IMR-90 (cell line): ENCODE measurements around the gene SLFN12L. TPM values are rescaled to one million over a fixed set of nuclear protein-coding genes. Genes with fewer than 3 reads are reported as not detected.

Source experiments
- ATAC-seq: fragments of 200-7000 bp; cut with Tn5 transposase; 2 replicates; pipeline ENCODE4 v1.9.1; 2020; ENCODE audit warnings: low read depth, mild to moderate bottlenecking, moderate library complexity
- BruUV-seq: library from RNA; stranded (reverse); fragments of 400-500 nt; replicated peaks from 2 replicates; lab custom pipeline; 2021; lab: Mats Ljungman, UMichigan
- CTCF ChIA-PET: fragments of 300-600 bp; formaldehyde crosslinking; extraction: SDS; loops from one replicate; lab custom pipeline; 2021; ENCODE audit warnings: antibody characterized with exemption; lab: Yijun Ruan, JAX
- POLR2A ChIA-PET: fragments of 300-600 bp; sonication (Branson Sonifier 250); formaldehyde crosslinking; loops from one replicate; lab custom pipeline; 2022; ENCODE audit warnings: antibody characterized with exemption; ENCODE audit not compliant: unreplicated experiment; lab: Charles Lee
- DNase-seq: peaks from one replicate; pipeline ENCODE4 v3.0.0; 2013
- H2AFZ ChIP-seq: replicated peaks from 2 replicates; pipeline ENCODE3; 2013; ENCODE audit warnings: low read length, mild to moderate bottlenecking; ENCODE audit not compliant: poor library complexity
- H2AK5ac ChIP-seq: 2 replicates; pipeline ENCODE4 v1.6.1; 2013; ENCODE audit warnings: low read depth, low read length, inconsistent platforms
- H2AK9ac ChIP-seq: replicated peaks from 2 replicates; pipeline ENCODE3; 2013; ENCODE audit warnings: mild to moderate bottlenecking, low read depth, low read length, moderate library complexity; ENCODE audit not compliant: poor library complexity
- H2BK120ac ChIP-seq: 2 replicates; pipeline ENCODE4 v1.6.1; 2013; ENCODE audit warnings: low read depth, low read length, inconsistent platforms
- H2BK15ac ChIP-seq: 3 replicates; pipeline ENCODE4 v1.6.1; 2013; ENCODE audit warnings: low read depth, low read length, inconsistent platforms
- H2BK20ac ChIP-seq: 2 replicates; pipeline ENCODE4 v1.6.1; 2013; ENCODE audit warnings: low read depth, mild to moderate bottlenecking, inconsistent platforms, low read length, moderate library complexity
- H2BK5ac ChIP-seq: 2 replicates; pipeline ENCODE4 v1.6.1; 2013; ENCODE audit warnings: mild to moderate bottlenecking, low read depth, low read length, inconsistent platforms; ENCODE audit not compliant: poor library complexity, severe bottlenecking
- H3K14ac ChIP-seq: replicated peaks from 2 replicates; pipeline ENCODE4 v1.6.1; 2013; ENCODE audit warnings: low read depth, low read length, inconsistent platforms
- H3K18ac ChIP-seq: 2 replicates; pipeline ENCODE4 v1.6.1; 2013; ENCODE audit warnings: low read depth, low read length, control low read depth
- H3K23ac ChIP-seq: 2 replicates; pipeline ENCODE4 v1.6.1; 2013; ENCODE audit warnings: low read depth, low read length, inconsistent platforms
- H3K27ac ChIP-seq: 2 replicates; pipeline ENCODE4 v1.5.1; 2013; ENCODE audit warnings: mild to moderate bottlenecking, control low read depth, low read length; ENCODE audit not compliant: insufficient read depth
- H3K27me3 ChIP-seq: 2 replicates; pipeline ENCODE4 v1.6.1; 2013; ENCODE audit warnings: low read length; ENCODE audit not compliant: control insufficient read depth, insufficient read depth
- H3K36me3 ChIP-seq: 2 replicates; pipeline ENCODE4 v1.6.1; 2013; ENCODE audit warnings: low read length, mixed read lengths; ENCODE audit not compliant: control insufficient read depth, insufficient read depth
- H3K4ac ChIP-seq: 2 replicates; pipeline ENCODE4 v1.6.1; 2013; ENCODE audit warnings: low read depth, low read length, inconsistent platforms
- H3K4me1 ChIP-seq: 2 replicates; pipeline ENCODE4 v1.6.1; 2013; ENCODE audit warnings: low read length, mixed read lengths; ENCODE audit not compliant: control insufficient read depth, insufficient read depth
- H3K4me2 ChIP-seq: 2 replicates; pipeline ENCODE4 v1.6.1; 2013; ENCODE audit warnings: low read depth, mild to moderate bottlenecking, control low read depth, low read length, moderate library complexity
- H3K4me3 ChIP-seq: 2 replicates; pipeline ENCODE4 v1.5.1; 2013; ENCODE audit warnings: low read depth, mild to moderate bottlenecking, control low read depth, low read length, moderate library complexity; ENCODE audit not compliant: insufficient read depth
- H3K56ac ChIP-seq: 2 replicates; pipeline ENCODE4 v1.6.1; 2013; ENCODE audit warnings: low read length, inconsistent platforms; ENCODE audit not compliant: insufficient read depth; ENCODE audit errors: extremely low read depth
- H3K79me1 ChIP-seq, 2 experiments: 2 replicates each; pipeline ENCODE4 v1.6.1; 2013; ENCODE audit warnings: low read length in 2 of 2, inconsistent platforms in 1 of 2, low read depth in 1 of 2
- H3K9ac ChIP-seq: 2 replicates; pipeline ENCODE4 v1.6.1; 2013; ENCODE audit warnings: low read depth, low read length, control low read depth
- H3K9me1 ChIP-seq: 2 replicates; pipeline ENCODE4 v1.6.1; 2013; ENCODE audit warnings: low read length, inconsistent platforms; ENCODE audit not compliant: insufficient read depth
- H3K9me3 ChIP-seq: 2 replicates; pipeline ENCODE4 v1.6.1; 2013; ENCODE audit warnings: low read length; ENCODE audit not compliant: control insufficient read depth, insufficient read depth
- H4K20me1 ChIP-seq: 2 replicates; pipeline ENCODE4 v1.6.1; 2013; ENCODE audit warnings: low read length, inconsistent platforms; ENCODE audit not compliant: insufficient read depth
- H4K5ac ChIP-seq: 2 replicates; pipeline ENCODE4 v1.6.1; 2013; ENCODE audit warnings: mild to moderate bottlenecking, low read depth, low read length, control low read depth
- H4K8ac ChIP-seq, 2 experiments: 2 replicates each; pipeline ENCODE4 v1.6.1; 2013; ENCODE audit warnings: low read depth in 2 of 2, low read length in 2 of 2, control low read depth in 1 of 2, inconsistent platforms in 1 of 2
- H4K91ac ChIP-seq: 2 replicates; pipeline ENCODE4 v1.6.1; 2013; ENCODE audit warnings: low read depth, low read length, inconsistent platforms; ENCODE audit not compliant: insufficient read depth
- SMC3 ChIP-seq: fragments of 150-350 bp; IDR thresholded peaks from 2 replicates; pipeline ENCODE4 v1.6.1; 2016; ENCODE audit warnings: low read depth, mild to moderate bottlenecking, antibody characterized with exemption, low read length, moderate library complexity
- USF2 ChIP-seq: fragments of 150-350 bp; IDR thresholded peaks from 2 replicates; pipeline ENCODE4 v1.6.1; 2017; ENCODE audit warnings: mild to moderate bottlenecking, antibody characterized with exemption, low read length, low read depth
- WGBS, 2 experiments: methylation state at CpG; one replicate each; pipeline versions ENCODE4 v1.1.5 to v1.1.7; 2013; ENCODE audit warnings: missing lambda C conversion rate in 2 of 2; ENCODE audit not compliant: insufficient read length in 1 of 2; ENCODE audit errors: extremely low coverage in 2 of 2; 5-methylcytosine and 5-hydroxymethylcytosine counted together
- dilution Hi-C: fragments of 300-500 bp; cut with HindIII; formaldehyde crosslinking; loops from one replicate; pipeline ENCODE4 v1.14.3; 2018; ENCODE audit warnings: low sequenced_read_pairs; ENCODE audit not compliant: unreplicated experiment
- in situ Hi-C: fragments of 300-500 bp; cut with MboI; formaldehyde crosslinking; loops from 3 replicates; pipeline ENCODE4 v1.14.3; 2019; ENCODE audit warnings: low sequenced_read_pairs, inconsistent platforms, mixed read lengths
- intact Hi-C: fragments of 100-400 bp; cut with micrococcal nuclease; formaldehyde crosslinking; loops from 2 replicates; pipeline ENCODE4 v1.10.0; 2022
- polyA plus RNA-seq, 3 experiments: library from polyadenylated mRNA; depleted of rRNA; stranded (reverse); fragments of >200 nt; gene quantifications; 2 replicates each; pipeline ENCODE4 v1.2.3, GENCODE V29; 2012; ENCODE audit warnings: low replicate concordance in 1 of 3
- total RNA-seq: library from RNA; depleted of rRNA; stranded (reverse); fragments of >200 nt; gene quantifications from 2 replicates; pipeline ENCODE4 v1.2.3, GENCODE V29; 2012

The SLFN12L gene
- total and polyA plus RNA-seq, 2 of the 4 experiments (the other 2 are of a cell fraction), result 0.18 TPM; not detected in 1

- Histone ChIP-seq H3K14ac (no peak overlapping the region), H4K5ac (no peak overlapping the region), H3K27ac (no peak overlapping the region), H3K56ac (no peak overlapping the region), H2BK5ac (no peak overlapping the region), H3K4me1 (no peaks in the 10 kb centered on the region), H2AFZ (no peak overlapping the region), H3K9me1 (no peaks in the 10 kb centered on the region), H2AK9ac (no peak overlapping the region), H3K9ac (no peak overlapping the region), H2BK20ac (no peak overlapping the region), H4K91ac (no peak overlapping the region), H3K4me2 (no peak overlapping the region), H3K9me3 (no peaks in the 10 kb centered on the region), H2AK5ac (no peak overlapping the region), H3K18ac (no peak overlapping the region), H3K4ac (no peak overlapping the region), H2BK120ac (no peak overlapping the region), H4K20me1 (no peaks in the 10 kb centered on the region), H3K27me3 (peaks cover 4% of the 10 kb centered on the region), H3K4me3 (no peak overlapping the region), H4K8ac (no peak overlapping the region), H3K36me3 (no peaks in the 10 kb centered on the region), H3K23ac (no peak overlapping the region), H3K79me1 (no peaks in the 10 kb centered on the region), H2BK15ac (no peak overlapping the region)
- no peak for TF ChIP-seq SMC3
- no peak for TF ChIP-seq USF2
- in situ Hi-C loops, result no loop called here
- WGBS, 2 experiments, result no CpG with 5 or more reads among the region's 4 CpGs
- BruUV-seq, result no TSS peak
- dilution Hi-C loops, result no loop called here
- intact Hi-C loops, result no loop called here
- DNase-seq (no peak), ATAC-seq (no peak)
- ChIA-PET CTCF (no interaction called here), POLR2A (no interaction called here)
These were observed 69.0 kb downstream of the SLFN12L start for GRCh38 chr17:35468475-35468874.
